DND-41 (cell line): ENCODE measurements around the gene TBPL2.
"Not testable (repeated sequence)": the region's sequence is repeated elsewhere in the genome, so short reads cannot be mapped to it uniquely, and the experiment has no call there.

ENCODE experiments used
- ATAC-seq: fragments of 200-7000 bp; cut with Tn5 transposase; 3 replicates; pipeline ENCODE4 v1.9.1; 2021; ENCODE audit warnings: low read depth; ENCODE audit not compliant: insufficient read depth
- DNase-seq: peaks from one replicate; pipeline ENCODE4 v3.0.0-alpha.2; 2020
- H2AFZ ChIP-seq: 2 replicates; pipeline ENCODE4 v1.6.0; 2012; ENCODE audit warnings: low read depth, low read length
- H3K27ac ChIP-seq: 2 replicates; pipeline ENCODE4 v1.5.1; 2012; ENCODE audit warnings: low read length, inconsistent platforms
- H3K27me3 ChIP-seq: fragments of 200-600 bp; sonication (generic); 2 replicates; pipeline ENCODE4 v1.6.0; 2012; ENCODE audit warnings: low read length, mild to moderate bottlenecking, inconsistent platforms; ENCODE audit not compliant: insufficient read depth, poor library complexity
- H3K36me3 ChIP-seq: 2 replicates; pipeline ENCODE4 v1.5.1; 2012; ENCODE audit warnings: low read length, inconsistent platforms; ENCODE audit not compliant: insufficient read depth
- H3K4me1 ChIP-seq: 2 replicates; pipeline ENCODE4 v1.5.1; 2012; ENCODE audit warnings: mild to moderate bottlenecking, low read length; ENCODE audit not compliant: insufficient read depth
- H3K4me2 ChIP-seq: 2 replicates; pipeline ENCODE4 v1.6.0; 2012; ENCODE audit warnings: mild to moderate bottlenecking, moderate library complexity, low read length, inconsistent platforms; ENCODE audit not compliant: insufficient read depth
- H3K4me3 ChIP-seq, 2 experiments: fragments of 200-600 bp in 1 of 2; shearing (Covaris generic) in 1 of 2; 2 replicates each; pipeline ENCODE4 v1.5.1; 2012 to 2016; ENCODE audit warnings: inconsistent platforms in 2 of 2, low read length in 2 of 2, mild to moderate bottlenecking in 2 of 2, low read depth in 1 of 2, moderate library complexity in 1 of 2
- H3K79me2 ChIP-seq: 2 replicates; pipeline ENCODE4 v1.6.0; 2012; ENCODE audit warnings: low read length, inconsistent platforms; ENCODE audit not compliant: insufficient read depth
- H3K9ac ChIP-seq: 2 replicates; pipeline ENCODE4 v1.6.0; 2012; ENCODE audit warnings: low read depth, mild to moderate bottlenecking, inconsistent platforms, low read length, moderate library complexity
- H3K9me3 ChIP-seq: 2 replicates; pipeline ENCODE4 v1.5.1; 2012; ENCODE audit warnings: low read length, moderate library complexity, mild to moderate bottlenecking, inconsistent platforms; ENCODE audit not compliant: insufficient read depth, severe bottlenecking
- H4K20me1 ChIP-seq: 2 replicates; pipeline ENCODE4 v1.6.0; 2012; ENCODE audit warnings: low read length; ENCODE audit not compliant: insufficient read depth
- CTCF ChIP-seq: IDR thresholded peaks from 2 replicates; pipeline ENCODE4 v1.5.1; 2012; ENCODE audit warnings: borderline replicate concordance, low read length, moderate library complexity, mild to moderate bottlenecking; ENCODE audit not compliant: poor library complexity, severe bottlenecking; ENCODE audit errors: extremely low read depth
- EZH2 ChIP-seq: IDR thresholded peaks from 3 replicates; pipeline ENCODE4 v1.6.1; 2012; ENCODE audit warnings: borderline replicate concordance, low read depth, mild to moderate bottlenecking, moderate library complexity, low read length, inconsistent platforms; ENCODE audit not compliant: severe bottlenecking

The TBPL2 gene

GRCh38 chr14:55481769-55482168 lies 41.4 kb upstream of the TBPL2 start:
- no peak overlapping the region for H3K4me3 ChIP-seq
- no peaks in the 10 kb centered on the region for H3K36me3 ChIP-seq

GRCh38 chr14:55477680-55478079 lies 37.3 kb upstream of the TBPL2 start:
- H3K9ac ChIP-seq = no peak overlapping the region
- ATAC-seq (no peak), DNase-seq (no peak)
- H3K4me2 ChIP-seq = no peak overlapping the region
- no peaks in the 10 kb centered on the region for H3K4me1 ChIP-seq
- H3K4me3 ChIP-seq = no peak overlapping the region
- H3K27me3 ChIP-seq = no peaks in the 10 kb centered on the region
- no peaks in the 10 kb centered on the region for H3K36me3 ChIP-seq
- TF ChIP-seq EZH2 = no peak
- no peak for TF ChIP-seq CTCF
- no peaks in the 10 kb centered on the region for H4K20me1 ChIP-seq
- H3K9me3 ChIP-seq = no peaks in the 10 kb centered on the region
- H3K27ac ChIP-seq = no peak overlapping the region
- H3K79me2 ChIP-seq = no peaks in the 10 kb centered on the region
- H2AFZ ChIP-seq = no peak overlapping the region

More at GRCh38 chr14:55481769-55482168, 41.4 kb upstream of the TBPL2 start:
- TF ChIP-seq EZH2 = no peak
- TF ChIP-seq CTCF = no peak
- no peaks in the 10 kb centered on the region for H3K4me1 ChIP-seq
- no peaks in the 10 kb centered on the region for H3K79me2 ChIP-seq
- ATAC-seq (no peak), DNase-seq (no peak)
- H3K4me2 ChIP-seq = no peak overlapping the region
- H3K9ac ChIP-seq = no peak overlapping the region
- H3K27ac ChIP-seq = no peak overlapping the region
- no peaks in the 10 kb centered on the region for H3K27me3 ChIP-seq
- no peaks in the 10 kb centered on the region for H4K20me1 ChIP-seq
- no peak overlapping the region for H2AFZ ChIP-seq
- H3K9me3 ChIP-seq = no peaks in the 10 kb centered on the region

GRCh38 chr14:55476448-55476847 lies 36.0 kb upstream of the TBPL2 start:
- not testable (repeated sequence) for H3K36me3 ChIP-seq, H2AFZ ChIP-seq, H4K20me1 ChIP-seq, H3K27me3 ChIP-seq, H3K27ac ChIP-seq, H3K79me2 ChIP-seq, H3K4me1 ChIP-seq, DNase-seq, ATAC-seq, H3K9ac ChIP-seq, H3K4me2 ChIP-seq, H3K9me3 ChIP-seq, H3K4me3 ChIP-seq

- H3K4me3 ChIP-seq = no peak overlapping the region
- no peak overlapping the region for H3K9ac ChIP-seq
- TF ChIP-seq CTCF = no peak
- no peak for TF ChIP-seq EZH2
- no peaks in the 10 kb centered on the region for H3K4me1 ChIP-seq
- H3K79me2 ChIP-seq = no peaks in the 10 kb centered on the region
- no peaks in the 10 kb centered on the region for H3K36me3 ChIP-seq
- H4K20me1 ChIP-seq = no peaks in the 10 kb centered on the region
- H3K27me3 ChIP-seq = no peaks in the 10 kb centered on the region
- DNase-seq (no peak), ATAC-seq (no peak)
- H3K9me3 ChIP-seq = no peaks in the 10 kb centered on the region
- H2AFZ ChIP-seq = no peak overlapping the region
- no peak overlapping the region for H3K27ac ChIP-seq
- no peak overlapping the region for H3K4me2 ChIP-seq
Observed at GRCh38 chr14:55473786-55474185, 33.4 kb upstream of the TBPL2 start.
